Keratinocyte (primary cell): Measurements from ENCODE around the gene ANO2. TPM values are rescaled to one million over a fixed set of nuclear protein-coding genes. Genes with fewer than 3 reads are reported as not detected.

Experiments used
- DNase-seq: peaks from one replicate; pipeline ENCODE4 v3.0.0-alpha.2; 2011; ENCODE audit warnings: low read depth, missing footprints, low spot score
- FAIRE-seq: peaks from 2 replicates; lab custom pipeline; 2011; peaks lifted over from hg19 to GRCh38; lab: Jason Lieb, UNC
- H2AFZ ChIP-seq: 2 replicates; pipeline ENCODE4 v1.6.0; 2012; ENCODE audit warnings: low read length, control low read depth, inconsistent platforms; ENCODE audit not compliant: control insufficient read depth
- H3K27ac ChIP-seq: 2 replicates; pipeline ENCODE4 v1.5.1; 2011; ENCODE audit warnings: low read length; ENCODE audit not compliant: control insufficient read depth, insufficient read depth
- H3K27me3 ChIP-seq: 3 replicates; pipeline ENCODE4 v1.6.0; 2011; ENCODE audit warnings: low read length; ENCODE audit not compliant: control insufficient read depth, insufficient read depth; ENCODE audit errors: extremely low read depth
- H3K36me3 ChIP-seq, 2 experiments: 2 replicates in 1 of 2; 3 replicates in 1 of 2; pipeline ENCODE4 v1.5.1; 2011; ENCODE audit warnings: low read length in 2 of 2, mild to moderate bottlenecking in 1 of 2; ENCODE audit not compliant: control insufficient read depth in 2 of 2, insufficient read depth in 2 of 2; ENCODE audit errors: extremely low read depth in 1 of 2
- H3K4me1 ChIP-seq: 3 replicates; pipeline ENCODE4 v1.5.1; 2011; ENCODE audit warnings: low read length; ENCODE audit not compliant: control insufficient read depth, insufficient read depth; ENCODE audit errors: extremely low read depth
- H3K4me2 ChIP-seq: 3 replicates; pipeline ENCODE4 v1.6.0; 2011; ENCODE audit warnings: low read depth, low read length; ENCODE audit not compliant: control insufficient read depth, insufficient read depth; ENCODE audit errors: extremely low read depth
- H3K4me3 ChIP-seq, 3 experiments: fragments of 200-600 bp in 1 of 3; sonication (generic) in 1 of 3; 2 replicates in 2 of 3; 3 replicates in 1 of 3; pipeline ENCODE4 v1.5.1; 2011 to 2016; ENCODE audit warnings: low read length in 3 of 3, mild to moderate bottlenecking in 3 of 3, control low read depth in 2 of 3, inconsistent platforms in 1 of 3, low read depth in 1 of 3, mixed read lengths in 1 of 3, mixed run types in 1 of 3, moderate library complexity in 1 of 3; ENCODE audit not compliant: control insufficient read depth in 2 of 3, insufficient read depth in 2 of 3; ENCODE audit errors: extremely low read depth in 1 of 3
- H3K79me2 ChIP-seq: 2 replicates; pipeline ENCODE4 v1.6.0; 2012; ENCODE audit warnings: low read length; ENCODE audit not compliant: control insufficient read depth, insufficient read depth
- H3K9ac ChIP-seq: 3 replicates; pipeline ENCODE4 v1.6.0; 2011; ENCODE audit warnings: low read length; ENCODE audit not compliant: control insufficient read depth, insufficient read depth; ENCODE audit errors: extremely low read depth
- H3K9me1 ChIP-seq: 3 replicates; pipeline ENCODE4 v1.6.0; 2011; ENCODE audit warnings: low read length; ENCODE audit not compliant: control insufficient read depth, insufficient read depth; ENCODE audit errors: extremely low read depth
- H3K9me3 ChIP-seq: 2 replicates; pipeline ENCODE4 v1.5.1; 2012; ENCODE audit warnings: low read depth, low read length; ENCODE audit not compliant: control insufficient read depth
- H4K20me1 ChIP-seq: 3 replicates; pipeline ENCODE4 v1.6.0; 2011; ENCODE audit warnings: low read length; ENCODE audit not compliant: control insufficient read depth, insufficient read depth; ENCODE audit errors: extremely low read depth
- CTCF ChIP-seq, 3 experiments: IDR thresholded peaks in 1 of 3; conservative IDR thresholded peaks in 1 of 3; optimal IDR thresholded peaks in 1 of 3; 2 replicates in 2 of 3; 3 replicates in 1 of 3; pipeline versions ENCODE3 to v1.5.1; 2011; ENCODE audit warnings: low read length in 3 of 3, mild to moderate bottlenecking in 3 of 3, moderate library complexity in 2 of 3, control low read depth in 1 of 3, inconsistent platforms in 1 of 3; ENCODE audit not compliant: insufficient read depth in 2 of 3; ENCODE audit errors: extremely low read depth in 1 of 3
- EZH2 ChIP-seq: IDR thresholded peaks from one replicate; pipeline ENCODE4 v1.6.1; 2012; ENCODE audit warnings: inconsistent platforms, mild to moderate bottlenecking, low read length, moderate library complexity
- dilution Hi-C: fragments of 300-500 bp; cut with MboI; formaldehyde crosslinking; loops from one replicate; pipeline ENCODE4 v1.7.0; 2020; ENCODE audit warnings: low sequenced_read_pairs; ENCODE audit not compliant: extremely low pct_ligation_motif_present
- polyA plus RNA-seq, 5 experiments: library from polyadenylated mRNA; depleted of rRNA in 3 of 5; stranded (reverse) in 3 of 5; stranded (forward) in 1 of 5; unstranded in 1 of 5; fragments of >200 nt; gene quantifications; 1 replicate in 1 of 5; 2 replicates in 3 of 5; 3 replicates in 1 of 5; pipeline versions ENCODE4 v1.2.1 to v1.2.3, GENCODE V29; 2011 to 2012; ENCODE audit warnings: missing spikeins in 2 of 5, low read depth in 1 of 5, low replicate concordance in 1 of 5

The ANO2 gene
- polyA plus RNA-seq, 1 donor (not counting 4 experiments of a cell fraction or from before 2014, with no cell fraction given), result 0.14 TPM

GRCh38 chr12:5581616-5582015 is 363.4 kb downstream of the ANO2 start:
- Histone ChIP-seq H3K36me3 (no peaks in the 10 kb centered on the region), H3K27ac (no peak overlapping the region), H3K9me1 (no peaks in the 10 kb centered on the region), H3K9me3 (no peaks in the 10 kb centered on the region), H3K4me2 (no peak overlapping the region), H4K20me1 (no peaks in the 10 kb centered on the region), H3K9ac (no peak overlapping the region), H3K79me2 (no peaks in the 10 kb centered on the region), H2AFZ (no peak overlapping the region), H3K4me3 (no peak overlapping the region), H3K4me1 (no peaks in the 10 kb centered on the region), H3K27me3 (no peaks in the 10 kb centered on the region)
- no peak for FAIRE-seq
- TF ChIP-seq EZH2, result no peak
- TF ChIP-seq CTCF (optimal IDR thresholded peaks at IDR 0.05 in 1 of 3, IDR thresholded peaks at IDR 0.05 in 1 of 3, conservative IDR thresholded peaks at IDR 0.05 in 1 of 3; ENCODE audit: extremely low read depth in 1 of 3, insufficient read depth in 2 of 3, low read length in 3 of 3), result no peak
- dilution Hi-C loops, result no loop called here
- DNase-seq, result no peak

- no peaks in the 10 kb centered on the region for H3K9me3 ChIP-seq
- no peaks in the 10 kb centered on the region for H3K27me3 ChIP-seq
- no peak overlapping the region for H3K4me2 ChIP-seq
- no peak overlapping the region for H2AFZ ChIP-seq
- H3K9ac ChIP-seq, result no peak overlapping the region
- no peak overlapping the region for H3K27ac ChIP-seq
- DNase-seq (no peak), FAIRE-seq (no peak)
- no peaks in the 10 kb centered on the region for H4K20me1 ChIP-seq
- H3K79me2 ChIP-seq, result no peaks in the 10 kb centered on the region
- TF ChIP-seq CTCF (optimal IDR thresholded peaks at IDR 0.05 in 1 of 3, IDR thresholded peaks at IDR 0.05 in 1 of 3, conservative IDR thresholded peaks at IDR 0.05 in 1 of 3; ENCODE audit: extremely low read depth in 1 of 3, insufficient read depth in 2 of 3, low read length in 3 of 3), result no peak
- no peak for TF ChIP-seq EZH2
- dilution Hi-C loops, result no loop called here
- H3K36me3 ChIP-seq, result no peaks in the 10 kb centered on the region
- H3K9me1 ChIP-seq, result no peaks in the 10 kb centered on the region
- no peaks in the 10 kb centered on the region for H3K4me1 ChIP-seq
- no peak overlapping the region for H3K4me3 ChIP-seq
Observed at GRCh38 chr12:5581019-5581418, 364.0 kb downstream of the ANO2 start.
